GM12878 (cell line): ENCODE data around the gene TRPM3. TPM values are rescaled to one million over a fixed set of nuclear protein-coding genes. Genes with fewer than 3 reads are reported as not detected.
"Not testable (repeated sequence)": the region's sequence is repeated elsewhere in the genome, so short reads cannot be mapped to it uniquely, and the experiment has no call there.

Source experiments
- ATAC-seq: fragments of 200-7000 bp; cut with Tn5 transposase; 3 replicates; pipeline ENCODE4 v1.9.1; 2020; ENCODE audit warnings: mild to moderate bottlenecking, moderate library complexity
- BruUV-seq: library from RNA; stranded (reverse); fragments of 400-500 nt; replicated peaks from 2 replicates; lab custom pipeline; 2021; lab: Mats Ljungman, UMichigan
- CTCF ChIA-PET: fragments of 300-600 bp; sonication (Branson Sonifier 250); formaldehyde crosslinking; extraction: SDS; loops from one replicate; lab custom pipeline; 2021; ENCODE audit warnings: inconsistent platforms; lab: Yijun Ruan, JAX
- POLR2A ChIA-PET: fragments of 350-600 bp; formaldehyde crosslinking; extraction: SDS; loops from one replicate; lab custom pipeline; 2021; ENCODE audit warnings: inconsistent platforms; lab: Charles Lee
- RAD21 ChIA-PET: fragments of 300-600 bp; sonication (Branson Sonifier 250); formaldehyde crosslinking; loops from one replicate; lab custom pipeline; 2023; ENCODE audit warnings: antibody characterized with exemption; ENCODE audit not compliant: unreplicated experiment; lab: Charles Lee
- SMC1A ChIA-PET: fragments of 300-600 bp; sonication (Branson Sonifier 250); formaldehyde crosslinking; loops from one replicate; lab custom pipeline; 2023; ENCODE audit not compliant: unreplicated experiment, uncharacterized antibody; lab: Charles Lee
- DNase-seq: peaks from one replicate; pipeline ENCODE4 v3.0.0-alpha.2; 2011; ENCODE audit warnings: low read depth, low spot score
- FAIRE-seq: peaks from 3 replicates; lab custom pipeline; 2011; peaks lifted over from hg19 to GRCh38; lab: Jason Lieb, UNC
- H2AFZ ChIP-seq: 2 replicates; pipeline ENCODE4 v1.6.0; 2011; ENCODE audit warnings: low read depth, low read length, control low read depth; ENCODE audit not compliant: control insufficient read depth
- H3K27ac ChIP-seq: 2 replicates; pipeline ENCODE4 v1.5.1; 2011; ENCODE audit warnings: control low read depth; ENCODE audit not compliant: control insufficient read depth, insufficient read depth
- H3K27me3 ChIP-seq, 2 experiments: replicated peaks in 1 of 2; 2 replicates each; pipeline versions ENCODE4 v1.6.0 to v1.6.1; 2011; ENCODE audit warnings: low read length in 1 of 2; ENCODE audit not compliant: control insufficient read depth in 2 of 2, insufficient read depth in 2 of 2
- H3K36me3 ChIP-seq, 2 experiments: 2 replicates each; pipeline ENCODE4 v1.5.1; 2011; ENCODE audit warnings: low read length in 1 of 2; ENCODE audit not compliant: control insufficient read depth in 2 of 2, insufficient read depth in 2 of 2
- H3K4me1 ChIP-seq: 2 replicates; pipeline ENCODE4 v1.6.1; 2011; ENCODE audit warnings: mild to moderate bottlenecking, low read length, moderate library complexity, mixed read lengths; ENCODE audit not compliant: control insufficient read depth, insufficient read depth
- H3K4me2 ChIP-seq: 2 replicates; pipeline ENCODE4 v1.6.0; 2011; ENCODE audit warnings: control low read depth; ENCODE audit not compliant: control insufficient read depth, insufficient read depth
- H3K4me3 ChIP-seq: fragments of 200-600 bp; sonication (generic); 2 replicates; pipeline ENCODE4 v1.5.1; 2016
- H3K79me2 ChIP-seq: 2 replicates; pipeline ENCODE4 v1.6.0; 2011; ENCODE audit warnings: low read length; ENCODE audit not compliant: control insufficient read depth, insufficient read depth
- H3K9ac ChIP-seq: 2 replicates; pipeline ENCODE4 v1.8.0; 2011; ENCODE audit warnings: low read length, control low read depth, mixed read lengths; ENCODE audit not compliant: control insufficient read depth, insufficient read depth
- H3K9me3 ChIP-seq: replicated peaks from 3 replicates; pipeline ENCODE4 v1.5.1; 2011; ENCODE audit warnings: mild to moderate bottlenecking, low read length; ENCODE audit not compliant: control insufficient read depth, insufficient read depth
- H4K20me1 ChIP-seq: 2 replicates; pipeline ENCODE4 v1.6.0; 2011; ENCODE audit not compliant: control insufficient read depth, insufficient read depth
- WGBS: methylation state at CpG from one replicate; pipeline ENCODE4 v1.1.6; 2016; ENCODE audit warnings: low lambda C conversion rate; ENCODE audit not compliant: insufficient replicate concordance, insufficient coverage; ENCODE audit errors: missing lambda C conversion rate; 5-methylcytosine and 5-hydroxymethylcytosine counted together
- in situ Hi-C: fragments of 300-500 bp; cut with MboI; formaldehyde crosslinking; loops from 9 replicates; pipeline ENCODE4 v1.14.3; 2018; ENCODE audit warnings: mixed read lengths
- intact Hi-C: fragments of 100-400 bp; cut with micrococcal nuclease; formaldehyde crosslinking; loops from one replicate; pipeline ENCODE4 v1.14.2; 2022; ENCODE audit not compliant: unreplicated experiment
- polyA plus RNA-seq, 11 experiments: library from polyadenylated mRNA; depleted of rRNA in 4 of 11; unstranded in 6 of 11; stranded (reverse) in 5 of 11; fragments of >200 nt; fragmentation: Nextera tagmentation in 4 of 11; fragmentation: Illumina TruSeq in 1 of 11; extraction: Ambion mirVana in 4 of 11; extraction: Trizol in 1 of 11; gene quantifications; 1 replicate in 1 of 11; 2 replicates in 10 of 11; pipeline versions ENCODE4 v1.2.1 to v1.2.3, GENCODE V29; 2011 to 2016; ENCODE audit warnings: inconsistent platforms in 2 of 11, missing spikeins in 2 of 11, low read depth in 1 of 11
- total RNA-seq, 4 experiments: library from RNA; depleted of rRNA in 3 of 4; stranded (reverse); fragments of >200 nt in 3 of 4; fragmentation: Illumina TruSeq in 1 of 4; extraction: Trizol in 1 of 4; gene quantifications; 2 replicates each; pipeline versions ENCODE4 v1.2.1 to v1.2.3, GENCODE V29; 2013 to 2021
- TF ChIP-seq, protein P1 (sequence below): fragments of 450-650 bp; IDR thresholded peaks from 2 replicates; pipeline ENCODE4 v1.6.1; 2018; ENCODE audit warnings: mild to moderate bottlenecking, low read depth, moderate library complexity; ENCODE audit not compliant: partially characterized antibody

Gene TRPM3
- total and polyA plus RNA-seq, 10 of the 15 experiments (the other 5 are each of a cell fraction or from before 2014, with no cell fraction given): not detected

DNA sequence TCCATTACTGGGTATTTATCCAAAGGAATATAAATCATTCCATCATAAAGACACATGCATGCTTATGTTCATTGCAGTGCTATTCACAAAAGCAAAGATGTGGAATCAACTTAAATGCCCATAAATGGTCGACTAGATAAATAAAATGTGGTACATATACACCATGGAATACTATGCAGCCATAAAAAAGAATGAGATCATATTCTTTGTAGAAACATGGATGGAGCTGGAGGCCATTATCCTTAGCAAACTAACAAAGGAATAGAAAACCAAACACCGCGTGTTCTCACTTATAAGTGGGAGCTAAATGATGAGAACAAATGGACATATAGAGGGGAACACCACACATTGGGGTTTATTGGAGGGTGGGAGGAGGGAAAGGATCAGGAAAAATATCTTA, 155.0 kb downstream of the TRPM3 start:
- H3K4me3 ChIP-seq, H3K4me1 ChIP-seq, H3K36me3 ChIP-seq, DNase-seq, CTCF ChIA-PET, BruUV-seq, intact Hi-C loops, H3K9me3 ChIP-seq, H3K4me2 ChIP-seq, H3K27ac ChIP-seq, ATAC-seq, H2AFZ ChIP-seq, in situ Hi-C loops, H3K9ac ChIP-seq, H3K79me2 ChIP-seq, SMC1A ChIA-PET, H4K20me1 ChIP-seq, RAD21 ChIA-PET, H3K27me3 ChIP-seq, FAIRE-seq: not testable (repeated sequence)
- 45% methylated on average over 3 of the region's 3 CpGs for WGBS
- POLR2A ChIA-PET: interaction anchor here (0.7 kb wide), 1 partner anchor 324 kb away, joined by 3 read pairs; no protein-coding TSS in a partner anchor

DNA sequence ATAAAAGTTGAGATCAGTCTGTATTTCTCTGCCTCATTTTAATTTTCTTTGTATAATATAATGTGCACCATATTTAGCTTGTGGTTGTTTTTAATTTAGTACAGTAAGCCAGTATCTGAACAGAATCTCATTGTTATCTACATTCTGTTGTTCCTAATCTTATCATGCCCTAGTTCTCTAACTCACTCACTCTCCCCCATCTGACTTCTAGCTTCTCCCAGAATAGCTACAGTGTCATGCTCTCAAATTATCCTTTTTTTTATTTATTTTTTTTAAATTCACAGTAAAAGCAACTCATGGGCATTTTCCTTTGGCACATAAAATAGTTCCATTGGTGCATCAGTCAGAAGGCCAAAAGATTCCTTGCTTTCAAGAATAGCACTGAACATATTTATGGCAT, 156.6 kb downstream of the TRPM3 start:
- ChIA-PET SMC1A (no interaction called here), POLR2A (no interaction called here)
- no peak overlapping the region for H3K27ac ChIP-seq
- H3K27me3 ChIP-seq: no peaks in the 10 kb centered on the region; a peak in 1 of 4 replicates
- in situ Hi-C loops: no loop called here
- no peaks in the 10 kb centered on the region for H3K79me2 ChIP-seq
- H3K4me3 ChIP-seq: no peak overlapping the region
- no peaks in the 10 kb centered on the region for H3K36me3 ChIP-seq
- no peak overlapping the region for H3K4me2 ChIP-seq
- DNase-seq (no peak), FAIRE-seq (no peak), ATAC-seq (no peak)
- H4K20me1 ChIP-seq: no peaks in the 10 kb centered on the region; the same call in 1 of the 2 replicates
- no peak overlapping the region for H2AFZ ChIP-seq
- no peaks in the 10 kb centered on the region for H3K9me3 ChIP-seq
- H3K4me1 ChIP-seq: no peaks in the 10 kb centered on the region
- intact Hi-C loops: no loop called here
- H3K9ac ChIP-seq: no peak overlapping the region
- TF ChIP-seq, protein P1, sequence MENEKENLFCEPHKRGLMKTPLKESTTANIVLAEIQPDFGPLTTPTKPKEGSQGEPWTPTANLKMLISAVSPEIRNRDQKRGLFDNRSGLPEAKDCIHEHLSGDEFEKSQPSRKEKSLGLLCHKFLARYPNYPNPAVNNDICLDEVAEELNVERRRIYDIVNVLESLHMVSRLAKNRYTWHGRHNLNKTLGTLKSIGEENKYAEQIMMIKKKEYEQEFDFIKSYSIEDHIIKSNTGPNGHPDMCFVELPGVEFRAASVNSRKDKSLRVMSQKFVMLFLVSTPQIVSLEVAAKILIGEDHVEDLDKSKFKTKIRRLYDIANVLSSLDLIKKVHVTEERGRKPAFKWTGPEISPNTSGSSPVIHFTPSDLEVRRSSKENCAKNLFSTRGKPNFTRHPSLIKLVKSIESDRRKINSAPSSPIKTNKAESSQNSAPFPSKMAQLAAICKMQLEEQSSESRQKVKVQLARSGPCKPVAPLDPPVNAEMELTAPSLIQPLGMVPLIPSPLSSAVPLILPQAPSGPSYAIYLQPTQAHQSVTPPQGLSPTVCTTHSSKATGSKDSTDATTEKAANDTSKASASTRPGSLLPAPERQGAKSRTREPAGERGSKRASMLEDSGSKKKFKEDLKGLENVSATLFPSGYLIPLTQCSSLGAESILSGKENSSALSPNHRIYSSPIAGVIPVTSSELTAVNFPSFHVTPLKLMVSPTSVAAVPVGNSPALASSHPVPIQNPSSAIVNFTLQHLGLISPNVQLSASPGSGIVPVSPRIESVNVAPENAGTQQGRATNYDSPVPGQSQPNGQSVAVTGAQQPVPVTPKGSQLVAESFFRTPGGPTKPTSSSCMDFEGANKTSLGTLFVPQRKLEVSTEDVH: no peak
- TF ChIP-seq, all 136 proteins: peak for 0
- ChIA-PET RAD21 (no interaction called here), CTCF (interaction anchor here (0.5 to 0.7 kb wide), 2 partner anchors 29 to 38 kb away, joined by 3 read pairs; no protein-coding TSS in a partner anchor)
- no TSS peak for BruUV-seq
